Activated B cell treated with CpG ODN at 0.5 μM for 24 hours (primary cell): ENCODE results near the gene HSPA9. TPM values are rescaled to one million over a fixed set of nuclear protein-coding genes. Genes with fewer than 3 reads are reported as not detected.

Source experiments
- ATAC-seq: fragments of 200-7000 bp; cut with Tn5 transposase; one replicate; pipeline ENCODE4 v1.10.0; 2021; ENCODE audit warnings: low read depth, mild to moderate bottlenecking, moderate library complexity
- CTCF ChIA-PET: fragments of 350-600 bp; sonication (Branson Sonifier 250); formaldehyde crosslinking; loops from one replicate; lab custom pipeline; 2021; ENCODE audit warnings: antibody characterized with exemption; lab: Charles Lee
- POLR2A ChIA-PET: fragments of 350-600 bp; sonication (Branson Sonifier 250); formaldehyde crosslinking; loops from one replicate; lab custom pipeline; 2021; ENCODE audit warnings: antibody characterized with exemption; lab: Charles Lee
- DNase-seq: peaks from one replicate; pipeline ENCODE4 v3.0.0; 2022
- H3K27ac Mint-ChIP-seq: one replicate; pipeline ENCODE4 v1.8.0; 2020; ENCODE audit warnings: mixed read lengths
- H3K27me3 Mint-ChIP-seq: one replicate; pipeline ENCODE4 v1.8.0; 2021; ENCODE audit warnings: mixed read lengths
- H3K36me3 Mint-ChIP-seq: one replicate; pipeline ENCODE4 v1.8.0; 2021; ENCODE audit warnings: low read depth, mixed read lengths
- H3K4me1 Mint-ChIP-seq: one replicate; pipeline ENCODE4 v1.8.0; 2021; ENCODE audit warnings: mixed read lengths
- H3K4me3 Mint-ChIP-seq: one replicate; pipeline ENCODE4 v1.8.0; 2020; ENCODE audit warnings: mild to moderate bottlenecking, mixed read lengths
- H3K9me3 Mint-ChIP-seq: one replicate; pipeline ENCODE4 v1.8.0; 2020; ENCODE audit warnings: mixed read lengths
- intact Hi-C: fragments of 100-400 bp; cut with micrococcal nuclease; formaldehyde crosslinking; loops from one replicate; pipeline ENCODE4 v1.15.1; 2024
- total RNA-seq: library from RNA; stranded (reverse); gene quantifications from 2 replicates; pipeline ENCODE4 v1.2.3, GENCODE V29; 2022
- TF ChIP-seq, protein P1 (sequence below): fragments of 200-600 bp; IDR thresholded peaks from one replicate; pipeline ENCODE4 v1.8.0; 2022; ENCODE audit warnings: antibody characterized with exemption, mild to moderate bottlenecking

HSPA9 gene
- total RNA-seq, 1 donor from 2014 or later, result 224 TPM

- ATAC-seq, result no peak
- Mint-ChIP-seq H3K4me1 (peaks cover 57% of the 10 kb centered on the region), H3K4me3 (no peak overlapping the region), H3K36me3 (peaks cover 43% of the 10 kb centered on the region), H3K27me3 (no peaks in the 10 kb centered on the region), H3K27ac (peak overlapping the region; percentile 73), H3K9me3 (no peaks in the 10 kb centered on the region)
- TF ChIP-seq, protein P1, sequence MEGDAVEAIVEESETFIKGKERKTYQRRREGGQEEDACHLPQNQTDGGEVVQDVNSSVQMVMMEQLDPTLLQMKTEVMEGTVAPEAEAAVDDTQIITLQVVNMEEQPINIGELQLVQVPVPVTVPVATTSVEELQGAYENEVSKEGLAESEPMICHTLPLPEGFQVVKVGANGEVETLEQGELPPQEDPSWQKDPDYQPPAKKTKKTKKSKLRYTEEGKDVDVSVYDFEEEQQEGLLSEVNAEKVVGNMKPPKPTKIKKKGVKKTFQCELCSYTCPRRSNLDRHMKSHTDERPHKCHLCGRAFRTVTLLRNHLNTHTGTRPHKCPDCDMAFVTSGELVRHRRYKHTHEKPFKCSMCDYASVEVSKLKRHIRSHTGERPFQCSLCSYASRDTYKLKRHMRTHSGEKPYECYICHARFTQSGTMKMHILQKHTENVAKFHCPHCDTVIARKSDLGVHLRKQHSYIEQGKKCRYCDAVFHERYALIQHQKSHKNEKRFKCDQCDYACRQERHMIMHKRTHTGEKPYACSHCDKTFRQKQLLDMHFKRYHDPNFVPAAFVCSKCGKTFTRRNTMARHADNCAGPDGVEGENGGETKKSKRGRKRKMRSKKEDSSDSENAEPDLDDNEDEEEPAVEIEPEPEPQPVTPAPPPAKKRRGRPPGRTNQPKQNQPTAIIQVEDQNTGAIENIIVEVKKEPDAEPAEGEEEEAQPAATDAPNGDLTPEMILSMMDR, result no peak
- CTCF ChIA-PET, result no interaction called here
- POLR2A ChIA-PET, result interaction anchor here (3.2 kb wide), 1 partner anchor 16 kb away, joined by 15 read pairs; the partner anchor contains the start of gene ETF1
- intact Hi-C loops, result loop anchor here (2.0 kb wide), 1 partner anchor 16 kb away; the partner anchor contains the start of gene ETF1
- DNase-seq, result no peak
These were observed 48.0 kb downstream of the HSPA9 start for GRCh38 chr5:138527170-138527569.

DNA sequence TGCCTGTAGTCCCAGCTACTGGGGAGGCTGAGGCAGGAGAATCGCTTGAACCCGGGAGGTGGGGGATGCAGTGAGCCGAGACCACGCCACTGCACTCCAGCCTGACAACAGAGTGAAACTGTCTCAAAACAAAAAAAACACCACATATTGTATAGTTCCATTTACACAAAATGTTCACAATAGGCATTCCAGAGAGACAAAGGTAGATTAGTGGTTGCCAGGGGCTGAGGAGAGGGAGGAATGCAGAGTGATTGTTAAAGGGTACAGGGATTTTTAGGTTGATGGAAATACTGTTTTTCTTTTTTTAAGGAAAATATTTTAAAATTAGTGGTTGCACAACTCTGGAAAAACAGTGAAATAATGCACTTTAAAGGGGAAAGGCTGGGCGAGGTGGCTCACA lies 51.8 kb downstream of the HSPA9 start:
- no peak overlapping the region for H3K4me3 Mint-ChIP-seq
- CTCF ChIA-PET, result no interaction called here
- TF ChIP-seq, protein P1, result no peak

DNA sequence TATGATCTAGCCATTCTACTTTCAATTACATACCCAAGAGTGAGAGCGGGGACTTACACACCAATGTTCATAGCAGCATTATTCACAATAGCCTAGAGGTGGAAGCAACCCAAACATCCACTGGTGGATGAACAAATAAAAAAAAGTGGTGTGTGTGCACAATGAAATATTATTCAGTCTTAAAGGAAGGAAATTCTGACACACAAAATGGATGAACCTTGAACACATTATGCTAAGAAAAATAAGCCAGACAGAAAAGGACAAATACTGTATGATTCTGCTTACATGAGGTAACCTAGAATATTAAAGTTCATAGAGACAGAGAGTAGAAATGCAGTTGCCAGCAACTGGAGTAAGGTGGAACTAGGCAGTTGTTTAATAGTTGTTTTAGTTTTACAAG lies 54.2 kb downstream of the HSPA9 start:
- no peak for ATAC-seq
- ChIA-PET CTCF (no interaction called here), POLR2A (no interaction called here)
- Mint-ChIP-seq H3K4me3 (no peak overlapping the region), H3K9me3 (no peaks in the 10 kb centered on the region), H3K27me3 (no peaks in the 10 kb centered on the region), H3K27ac (no peak overlapping the region), H3K4me1 (peaks cover 16% of the 10 kb centered on the region), H3K36me3 (peaks cover 50% of the 10 kb centered on the region)
- TF ChIP-seq, protein P1, result no peak
- DNase-seq, result no peak
- intact Hi-C loops, result no loop called here

More for the DNA sequence above, 51.8 kb downstream of the HSPA9 start:
- no peaks in the 10 kb centered on the region for H3K27me3 Mint-ChIP-seq
- no peak for DNase-seq
- H3K36me3 Mint-ChIP-seq, result peaks cover 39% of the 10 kb centered on the region
- peaks cover 39% of the 10 kb centered on the region for H3K4me1 Mint-ChIP-seq
- no peaks in the 10 kb centered on the region for H3K9me3 Mint-ChIP-seq
- POLR2A ChIA-PET, result interaction anchor here (0.7 kb wide), 2 partner anchors 744 to 866 kb away, joined by 5 read pairs; partner anchors contain the start of gene MZB1
- intact Hi-C loops, result no loop called here
- ATAC-seq, result no peak
- peak overlapping the region; percentile 56 for H3K27ac Mint-ChIP-seq

- ATAC-seq (no peak), DNase-seq (no peak)
- no peaks in the 10 kb centered on the region for H3K27me3 Mint-ChIP-seq
- H3K36me3 Mint-ChIP-seq, result peaks cover 73% of the 10 kb centered on the region
- H3K4me3 Mint-ChIP-seq, result no peak overlapping the region
- TF ChIP-seq, protein P1, result no peak
- intact Hi-C loops, result no loop called here
- no peaks in the 10 kb centered on the region for H3K9me3 Mint-ChIP-seq
- H3K4me1 Mint-ChIP-seq, result peaks cover 12% of the 10 kb centered on the region
- no peak overlapping the region for H3K27ac Mint-ChIP-seq
- ChIA-PET POLR2A (no interaction called here), CTCF (no interaction called here)
These were observed 57.8 kb downstream of the HSPA9 start for GRCh38 chr5:138517437-138517836.

DNA sequence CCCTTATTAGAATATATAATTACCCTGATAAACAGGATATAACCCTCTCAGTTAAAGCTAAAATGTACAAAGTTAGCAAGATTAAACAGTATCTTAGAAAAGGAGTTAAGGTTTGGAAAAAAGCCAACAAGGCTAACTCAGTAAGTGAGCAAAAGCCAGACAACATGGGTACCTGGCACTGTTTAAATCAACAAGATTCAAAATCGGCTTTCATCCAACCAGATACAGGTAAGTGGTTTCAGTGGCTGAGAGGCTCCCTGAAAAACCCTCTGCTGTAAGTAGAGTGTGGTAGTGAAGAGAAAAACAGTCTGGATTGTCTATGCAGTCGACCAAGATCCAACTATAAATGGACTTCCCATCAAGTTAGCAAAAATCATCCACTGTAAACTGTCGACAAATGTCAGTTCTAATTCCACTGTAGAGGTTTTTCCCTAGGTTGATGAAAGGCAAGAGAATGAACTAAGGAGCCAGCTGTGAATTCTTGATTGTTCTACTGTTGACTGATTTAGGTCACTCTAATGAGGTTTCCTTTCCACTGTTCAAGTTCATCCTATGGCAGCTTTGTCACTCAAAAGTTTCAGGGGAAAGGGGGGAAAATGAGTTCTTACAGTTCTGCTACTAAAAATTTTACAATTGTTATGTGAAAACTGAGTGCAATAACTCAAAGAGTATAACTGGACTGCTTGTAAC lies 59.5 kb downstream of the HSPA9 start:
- TF ChIP-seq, protein P1, result no peak
- intact Hi-C loops, result no loop called here
- CTCF ChIA-PET, result no interaction called here
- Mint-ChIP-seq H3K36me3 (peaks cover 83% of the 10 kb centered on the region), H3K27me3 (no peaks in the 10 kb centered on the region), H3K27ac (no peak overlapping the region), H3K4me3 (no peak overlapping the region), H3K9me3 (no peaks in the 10 kb centered on the region), H3K4me1 (peaks cover 6% of the 10 kb centered on the region)
- ATAC-seq (no peak), DNase-seq (no peak)
- POLR2A ChIA-PET, result no interaction called here
